Epithelial cell of prostate (primary cell): ENCODE measurements around the gene NAGLU.
A peak's percentile ranks its signal among the peaks of the same experiment; 100 is the strongest.

Source experiments
- DNase-seq: peaks from one replicate; pipeline ENCODE4 v3.0.0-alpha.2; 2011; ENCODE audit warnings: low read depth, low spot score
- H3K27ac ChIP-seq: fragments of 450-650 bp; 2 replicates; pipeline ENCODE4 v1.5.1; 2017; ENCODE audit warnings: mild to moderate bottlenecking

Gene NAGLU

GRCh38 chr17:42562388-42563142, 26.5 kb downstream of the NAGLU start:
- H3K27ac ChIP-seq, result peak overlapping the region; percentile 84
- DNase-seq, result no peak

- DNase-seq, result no peak
- peak overlapping the region; percentile 84 for H3K27ac ChIP-seq
Measured at GRCh38 chr17:42563143-42563509, 27.1 kb downstream of the NAGLU start.

GRCh38 chr17:42563543-42563942, 27.5 kb downstream of the NAGLU start:
- DNase-seq, result no peak
- peak overlapping the region; percentile 84 for H3K27ac ChIP-seq

- no peak for DNase-seq
- no peak overlapping the region for H3K27ac ChIP-seq
Measured at GRCh38 chr17:42563950-42564349, 27.9 kb downstream of the NAGLU start.

- H3K27ac ChIP-seq, result no peak overlapping the region
- no peak for DNase-seq
Measured at GRCh38 chr17:42564815-42565522, 28.9 kb downstream of the NAGLU start.

GRCh38 chr17:42565523-42566214, 29.6 kb downstream of the NAGLU start:
- DNase-seq, result no peak
- peak overlapping the region; percentile 85 for H3K27ac ChIP-seq

- H3K27ac ChIP-seq, result peak overlapping the region; percentile 85
Measured at GRCh38 chr17:42566215-42566882, 30.3 kb downstream of the NAGLU start.

GRCh38 chr17:42566883-42567573, 31.0 kb downstream of the NAGLU start, which contains the start of gene MLX:
MLX (plus strand) TSS chr17:42567100; CDS start chr17:42567125, 25 bp downstream.
- no peak for DNase-seq

More at GRCh38 chr17:42566215-42566882, 30.3 kb downstream of the NAGLU start:
- DNase-seq, result no peak

GRCh38 chr17:42568341-42569111, 32.5 kb downstream of the NAGLU start:
- no peak for DNase-seq
- peak overlapping the region; percentile 85 for H3K27ac ChIP-seq

More at GRCh38 chr17:42566883-42567573, 31.0 kb downstream of the NAGLU start, which contains the start of gene MLX:
- H3K27ac ChIP-seq, result peak within 1 kb of the TSS; percentile 85

- no peak for DNase-seq
- H3K27ac ChIP-seq, result no peak overlapping the region
Measured at GRCh38 chr17:42571435-42572225, 35.6 kb downstream of the NAGLU start.

- H3K27ac ChIP-seq, result no peak overlapping the region
- no peak for DNase-seq
Measured at GRCh38 chr17:42573095-42573494, 37.1 kb downstream of the NAGLU start.

GRCh38 chr17:42574463-42574862, 38.4 kb downstream of the NAGLU start:
- DNase-seq, result no peak
- no peak overlapping the region for H3K27ac ChIP-seq

GRCh38 chr17:42577140-42577531, 41.1 kb downstream of the NAGLU start:
- peak overlapping the region; percentile 75 for H3K27ac ChIP-seq

GRCh38 chr17:42577532-42578281, 41.7 kb downstream of the NAGLU start, which contains the start of gene PSMC3IP:
PSMC3IP (minus strand) TSS chr17:42577729; CDS start chr17:42577686, 43 bp downstream.
- DNase-seq, result no peak
- peak within 1 kb of the TSS; percentile 75 for H3K27ac ChIP-seq

More at GRCh38 chr17:42577140-42577531, 41.1 kb downstream of the NAGLU start:
- DNase-seq, result no peak

- no peak for DNase-seq
- H3K27ac ChIP-seq, result peak overlapping the region; percentile 75
Measured at GRCh38 chr17:42578282-42578869, 42.3 kb downstream of the NAGLU start.

GRCh38 chr17:42579794-42580551, 43.9 kb downstream of the NAGLU start:
- no peak overlapping the region for H3K27ac ChIP-seq
- DNase-seq, result no peak
